HepG2 (cell line): Measurements from ENCODE around the gene GRID1. TPM values are rescaled to one million over a fixed set of nuclear protein-coding genes. Genes with fewer than 3 reads are reported as not detected.

Source experiments
- ATAC-seq: fragments of 200-7000 bp; cut with Tn5 transposase; 3 replicates; pipeline ENCODE4 v1.9.1; 2020; ENCODE audit warnings: mild to moderate bottlenecking, moderate library complexity
- BruUV-seq: library from RNA; stranded (reverse); fragments of 400-500 nt; replicated peaks from 2 replicates; lab custom pipeline; 2021; lab: Mats Ljungman, UMichigan
- CTCF ChIA-PET: fragments of 300-600 bp; formaldehyde crosslinking; extraction: SDS; loops from one replicate; lab custom pipeline; 2021; ENCODE audit warnings: low total read pairs, inconsistent platforms, low intra/inter-chr PET ratio; lab: Yijun Ruan, JAX
- POLR2A ChIA-PET: fragments of 350-600 bp; sonication (Branson Sonifier 250); formaldehyde crosslinking; loops from one replicate; lab custom pipeline; 2020; ENCODE audit warnings: antibody characterized with exemption, inconsistent platforms; lab: Yijun Ruan, JAX
- DNase-seq: peaks from one replicate; pipeline ENCODE4 v3.0.0-alpha.2; 2015; ENCODE audit warnings: low spot score
- FAIRE-seq: peaks from 3 replicates; lab custom pipeline; 2011; peaks lifted over from hg19 to GRCh38; lab: Jason Lieb, UNC
- H2AFZ ChIP-seq: one replicate; pipeline ENCODE4 v1.6.1; 2011; ENCODE audit warnings: low read length, inconsistent platforms
- H3K27ac ChIP-seq: fragments of 300-600 bp; 3 replicates; pipeline ENCODE4 v1.8.0; 2011; ENCODE audit warnings: mixed run types, mild to moderate bottlenecking, mixed read lengths, low read length, inconsistent platforms; ENCODE audit not compliant: insufficient read depth; ENCODE audit errors: extremely low read length
- H3K27me3 ChIP-seq, 2 experiments: fragments of 200-600 bp in 1 of 2; 2 replicates in 1 of 2; 3 replicates in 1 of 2; pipeline versions ENCODE4 v1.6.0 to v1.8.0; 2011; ENCODE audit warnings: low read length in 2 of 2, mild to moderate bottlenecking in 2 of 2, moderate library complexity in 2 of 2, inconsistent platforms in 1 of 2; ENCODE audit not compliant: insufficient read depth in 2 of 2, control insufficient read depth in 1 of 2
- H3K36me3 ChIP-seq, 2 experiments: fragments of 200-600 bp in 1 of 2; replicated peaks in 1 of 2; 2 replicates in 1 of 2; 3 replicates in 1 of 2; pipeline versions ENCODE4 v1.5.1 to v1.8.0; 2011; ENCODE audit warnings: low read length in 2 of 2, inconsistent platforms in 1 of 2; ENCODE audit not compliant: insufficient read depth in 2 of 2, control insufficient read depth in 1 of 2
- H3K4me1 ChIP-seq: 2 replicates; pipeline ENCODE4 v1.5.1; 2012; ENCODE audit warnings: low read length, inconsistent platforms; ENCODE audit not compliant: insufficient read depth
- H3K4me2 ChIP-seq: 2 replicates; pipeline ENCODE4 v1.6.0; 2011; ENCODE audit warnings: low read depth, low read length, inconsistent platforms
- H3K4me3 ChIP-seq, 3 experiments: fragments of 200-600 bp in 1 of 3; sonication (generic), shearing (Covaris generic) in 1 of 3; replicated peaks in 1 of 3; 2 replicates each; pipeline ENCODE4 v1.5.1; 2011 to 2016; ENCODE audit warnings: low read length in 3 of 3, inconsistent platforms in 2 of 3, low read depth in 2 of 3, mild to moderate bottlenecking in 2 of 3, control low read depth in 1 of 3, mixed read lengths in 1 of 3; ENCODE audit not compliant: insufficient read depth in 1 of 3
- H3K79me2 ChIP-seq: one replicate; pipeline ENCODE4 v1.6.1; 2011; ENCODE audit warnings: low read length, inconsistent platforms; ENCODE audit not compliant: insufficient read depth
- H3K9ac ChIP-seq: 2 replicates; pipeline ENCODE4 v1.6.0; 2011; ENCODE audit warnings: mild to moderate bottlenecking, low read depth, low read length, inconsistent platforms; ENCODE audit not compliant: insufficient read depth
- H3K9me3 ChIP-seq: 2 replicates; pipeline ENCODE4 v1.5.1; 2012; ENCODE audit warnings: mild to moderate bottlenecking, low read length
- H4K20me1 ChIP-seq: 2 replicates; pipeline ENCODE4 v1.6.0; 2011; ENCODE audit warnings: inconsistent platforms, mild to moderate bottlenecking, low read length, moderate library complexity; ENCODE audit not compliant: insufficient read depth
- CBX2 ChIP-seq, 2 experiments: fragments of 200-600 bp in 1 of 2; sonication (generic); formaldehyde crosslinking in 1 of 2; IDR thresholded peaks; 2 replicates each; pipeline versions ENCODE4 v1.7.0 to v1.8.1; 2018 to 2022; ENCODE audit warnings: low read depth in 2 of 2, low read length in 1 of 2, mild to moderate bottlenecking in 1 of 2, missing genetic modification reagents in 1 of 2
- RFX1 ChIP-seq: fragments of 450-650 bp; IDR thresholded peaks from 2 replicates; pipeline ENCODE4 v1.6.1; 2017
- ZNF530 ChIP-seq: sonication (generic); formaldehyde crosslinking; IDR thresholded peaks from 2 replicates; pipeline ENCODE4 v1.5.0; 2020; ENCODE audit warnings: low read depth, mild to moderate bottlenecking, missing genetic modification reagents
- ZNF550 ChIP-seq: sonication (generic); formaldehyde crosslinking; IDR thresholded peaks from 2 replicates; pipeline ENCODE4 v1.4.0; 2020; ENCODE audit warnings: mild to moderate bottlenecking, missing genetic modification reagents, borderline replicate concordance
- ZNF614 ChIP-seq: IDR thresholded peaks from 2 replicates; pipeline ENCODE4 v1.6.1; 2018; ENCODE audit warnings: missing biosample characterization, missing genetic modification reagents, inconsistent platforms, borderline replicate concordance
- ZNF652 ChIP-seq: IDR thresholded peaks from 2 replicates; pipeline ENCODE4 v1.6.1; 2016; ENCODE audit warnings: low read depth, borderline replicate concordance
- WGBS: methylation state at CpG from one replicate; pipeline ENCODE4 v1.1.6; 2017; ENCODE audit warnings: low lambda C conversion rate; 5-methylcytosine and 5-hydroxymethylcytosine counted together
- in situ Hi-C: cut with HindIII; loops from 2 replicates; pipeline ENCODE4 v1.10.0; 2017; ENCODE audit warnings: low pct_unique_long_range_greater_than_20kb; ENCODE audit not compliant: extremely low pct_ligation_motif_present
- intact Hi-C: fragments of 100-400 bp; cut with micrococcal nuclease; formaldehyde crosslinking; loops from one replicate; pipeline ENCODE4 v1.10.0; 2022; ENCODE audit not compliant: unreplicated experiment
- polyA plus RNA-seq, 8 experiments: library from polyadenylated mRNA; depleted of rRNA in 3 of 8; stranded (reverse) in 7 of 8; unstranded in 1 of 8; fragments of >200 nt; fragmentation: Illumina TruSeq in 4 of 8; extraction: Trizol in 4 of 8; gene quantifications; 2 replicates each; pipeline versions ENCODE4 v1.2.1 to v1.2.3, GENCODE V29; 2011 to 2016; ENCODE audit warnings: low read depth in 4 of 8, missing spikeins in 1 of 8, mixed read lengths in 1 of 8; ENCODE audit not compliant: insufficient read depth in 1 of 8
- total RNA-seq, 5 experiments: library from RNA; depleted of rRNA; stranded (reverse); fragments of >200 nt; fragmentation: Illumina TruSeq; extraction: Trizol; gene quantifications; 2 replicates each; pipeline ENCODE4 v1.2.3, GENCODE V29; 2016; ENCODE audit warnings: low read depth in 1 of 5
- TF ChIP-seq, protein P1 (sequence below): sonication (generic); formaldehyde crosslinking; IDR thresholded peaks from 2 replicates; pipeline ENCODE4 v1.5.1; 2020; ENCODE audit warnings: missing genetic modification reagents, mild to moderate bottlenecking, borderline replicate concordance
- TF ChIP-seq, protein P2 (sequence below): sonication (generic); formaldehyde crosslinking; conservative IDR thresholded peaks from 2 replicates; pipeline ENCODE4 v1.4.0; 2020; ENCODE audit warnings: mild to moderate bottlenecking, missing genetic modification reagents, moderate library complexity

Gene GRID1
- total and polyA plus RNA-seq, 2 of the 13 experiments (the other 11 are each of a cell fraction or from before 2014, with no cell fraction given), result 0.05 TPM; not detected in 1

DNA sequence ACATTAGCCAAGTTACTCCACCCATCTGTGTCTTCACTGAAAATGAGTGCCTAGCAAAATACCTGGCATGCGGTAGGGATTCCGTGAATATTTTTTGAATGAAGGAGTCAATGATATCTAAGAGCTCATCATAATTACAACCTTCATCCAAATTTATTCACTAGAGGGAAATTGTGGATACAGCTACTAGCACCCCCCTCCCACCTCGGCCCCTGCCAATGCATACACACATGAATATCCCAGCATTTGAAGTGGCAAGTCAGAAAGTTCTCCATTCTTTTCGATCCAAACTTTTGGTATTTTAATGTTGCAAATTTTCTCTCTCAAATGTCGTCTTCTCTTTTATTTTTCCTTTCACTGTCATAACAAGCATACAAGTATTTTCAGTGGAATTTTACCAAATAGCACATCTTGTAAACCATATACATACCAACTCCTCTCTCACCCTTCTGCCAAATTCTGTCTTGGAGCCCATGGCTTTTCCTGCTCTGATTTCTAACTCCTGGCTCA is 164.3 kb downstream of the GRID1 start:
- CTCF ChIA-PET, result no interaction called here
- no peak overlapping the region for H3K9ac ChIP-seq
- in situ Hi-C loops (no loop called here), intact Hi-C loops (no loop called here)
- DNase-seq (no peak), FAIRE-seq (no peak), ATAC-seq (no peak)
- POLR2A ChIA-PET, result no interaction called here
- no peak overlapping the region for H3K4me3 ChIP-seq
- peaks cover 3 to 13% of the 10 kb centered on the region in 2 experiments; a peak in 3 of 5 replicates for H3K27me3 ChIP-seq
- no peak overlapping the region for H3K27ac ChIP-seq
- no peaks in the 10 kb centered on the region for H3K4me1 ChIP-seq
- H3K36me3 ChIP-seq, result no peaks in the 10 kb centered on the region
- 27% methylated on average over 5 of the region's 5 CpGs for WGBS
- no peak overlapping the region for H3K4me2 ChIP-seq
- H3K79me2 ChIP-seq, result no peaks in the 10 kb centered on the region
- TF ChIP-seq ZNF652 (CRISPR knock-in tag), result no peak
- TF ChIP-seq ZNF550 (CRISPR knock-in tag), result no peak
- TF ChIP-seq, protein P1, sequence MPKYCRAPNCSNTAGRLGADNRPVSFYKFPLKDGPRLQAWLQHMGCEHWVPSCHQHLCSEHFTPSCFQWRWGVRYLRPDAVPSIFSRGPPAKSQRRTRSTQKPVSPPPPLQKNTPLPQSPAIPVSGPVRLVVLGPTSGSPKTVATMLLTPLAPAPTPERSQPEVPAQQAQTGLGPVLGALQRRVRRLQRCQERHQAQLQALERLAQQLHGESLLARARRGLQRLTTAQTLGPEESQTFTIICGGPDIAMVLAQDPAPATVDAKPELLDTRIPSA, result no peak
- TF ChIP-seq, protein P2, sequence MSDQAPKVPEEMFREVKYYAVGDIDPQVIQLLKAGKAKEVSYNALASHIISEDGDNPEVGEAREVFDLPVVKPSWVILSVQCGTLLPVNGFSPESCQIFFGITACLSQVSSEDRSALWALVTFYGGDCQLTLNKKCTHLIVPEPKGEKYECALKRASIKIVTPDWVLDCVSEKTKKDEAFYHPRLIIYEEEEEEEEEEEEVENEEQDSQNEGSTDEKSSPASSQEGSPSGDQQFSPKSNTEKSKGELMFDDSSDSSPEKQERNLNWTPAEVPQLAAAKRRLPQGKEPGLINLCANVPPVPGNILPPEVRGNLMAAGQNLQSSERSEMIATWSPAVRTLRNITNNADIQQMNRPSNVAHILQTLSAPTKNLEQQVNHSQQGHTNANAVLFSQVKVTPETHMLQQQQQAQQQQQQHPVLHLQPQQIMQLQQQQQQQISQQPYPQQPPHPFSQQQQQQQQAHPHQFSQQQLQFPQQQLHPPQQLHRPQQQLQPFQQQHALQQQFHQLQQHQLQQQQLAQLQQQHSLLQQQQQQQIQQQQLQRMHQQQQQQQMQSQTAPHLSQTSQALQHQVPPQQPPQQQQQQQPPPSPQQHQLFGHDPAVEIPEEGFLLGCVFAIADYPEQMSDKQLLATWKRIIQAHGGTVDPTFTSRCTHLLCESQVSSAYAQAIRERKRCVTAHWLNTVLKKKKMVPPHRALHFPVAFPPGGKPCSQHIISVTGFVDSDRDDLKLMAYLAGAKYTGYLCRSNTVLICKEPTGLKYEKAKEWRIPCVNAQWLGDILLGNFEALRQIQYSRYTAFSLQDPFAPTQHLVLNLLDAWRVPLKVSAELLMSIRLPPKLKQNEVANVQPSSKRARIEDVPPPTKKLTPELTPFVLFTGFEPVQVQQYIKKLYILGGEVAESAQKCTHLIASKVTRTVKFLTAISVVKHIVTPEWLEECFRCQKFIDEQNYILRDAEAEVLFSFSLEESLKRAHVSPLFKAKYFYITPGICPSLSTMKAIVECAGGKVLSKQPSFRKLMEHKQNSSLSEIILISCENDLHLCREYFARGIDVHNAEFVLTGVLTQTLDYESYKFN (CRISPR knock-in tag), result no peak
- no peak for TF ChIP-seq ZNF530
- no peak for TF ChIP-seq CBX2 (IDR thresholded peaks at IDR 0.05; ENCODE audit: low read depth, low read length)
- no peak for TF ChIP-seq CBX2 (CRISPR knock-in tag; IDR thresholded peaks at IDR 0.05; ENCODE audit: low read depth)
- no peak for TF ChIP-seq RFX1
- TF ChIP-seq ZNF614 (CRISPR knock-in tag), result no peak
- TF ChIP-seq, all 625 proteins: peak for 0
- Histone ChIP-seq H2AFZ (no peak overlapping the region), H4K20me1 (no peaks in the 10 kb centered on the region), H3K9me3 (no peaks in the 10 kb centered on the region)
- BruUV-seq, result no TSS peak
